HEK293 (cell line): Measurements from ENCODE around the gene CYRIA.

Source experiments
- BCL11A ChIP-seq: fragments of 450-650 bp; formaldehyde crosslinking; IDR thresholded peaks from 2 replicates; pipeline ENCODE4 v1.5.1; 2016; ENCODE audit warnings: low read depth, missing biosample characterization, missing genetic modification characterization
- OVOL3 ChIP-seq: fragments of 450-650 bp; formaldehyde crosslinking; IDR thresholded peaks from 2 replicates; pipeline ENCODE4 v1.5.1; 2016; ENCODE audit warnings: missing biosample characterization, missing genetic modification characterization
- YY1 ChIP-seq: fragments of 450-650 bp; formaldehyde crosslinking; IDR thresholded peaks from 2 replicates; pipeline ENCODE4 v1.5.1; 2018; ENCODE audit warnings: missing biosample characterization, missing genetic modification characterization
- ZNF138 ChIP-seq: fragments of 450-650 bp; formaldehyde crosslinking; IDR thresholded peaks from 2 replicates; pipeline ENCODE4 v1.5.1; 2016; ENCODE audit warnings: missing biosample characterization, missing genetic modification characterization, borderline replicate concordance
- ZNF24 ChIP-seq: fragments of 450-650 bp; formaldehyde crosslinking; IDR thresholded peaks from 2 replicates; pipeline ENCODE4 v1.5.1; 2016; ENCODE audit warnings: missing biosample characterization, missing genetic modification characterization
- ZNF292 ChIP-seq: fragments of 450-650 bp; formaldehyde crosslinking; IDR thresholded peaks from 2 replicates; pipeline ENCODE4 v1.5.1; 2016; ENCODE audit warnings: low read depth, missing biosample characterization, missing genetic modification characterization, borderline replicate concordance
- ZNF548 ChIP-seq: fragments of 450-650 bp; formaldehyde crosslinking; IDR thresholded peaks from 2 replicates; pipeline ENCODE4 v1.5.1; 2016; ENCODE audit warnings: missing biosample characterization, missing genetic modification characterization
- ZNF555 ChIP-seq: fragments of 450-650 bp; formaldehyde crosslinking; conservative IDR thresholded peaks from 2 replicates; pipeline ENCODE4 v1.5.1; 2017; ENCODE audit warnings: missing biosample characterization, mild to moderate bottlenecking, missing genetic modification characterization, inconsistent platforms
- ZNF670 ChIP-seq: fragments of 450-650 bp; formaldehyde crosslinking; IDR thresholded peaks from 2 replicates; pipeline ENCODE4 v1.5.1; 2016; ENCODE audit warnings: missing biosample characterization, missing genetic modification characterization, low read depth
- TF ChIP-seq, protein P1 (sequence below): fragments of 450-650 bp; formaldehyde crosslinking; IDR thresholded peaks from 2 replicates; pipeline ENCODE4 v1.5.1; 2016; ENCODE audit warnings: missing biosample characterization, missing genetic modification characterization
- TF ChIP-seq, protein P2 (sequence below): fragments of 450-650 bp; formaldehyde crosslinking; IDR thresholded peaks from 2 replicates; pipeline ENCODE4 v1.5.1; 2017; ENCODE audit warnings: missing biosample characterization, missing genetic modification characterization
- TF ChIP-seq, protein P3 (sequence below): fragments of 450-650 bp; formaldehyde crosslinking; IDR thresholded peaks from 2 replicates; pipeline ENCODE4 v1.5.1; 2016; ENCODE audit warnings: missing biosample characterization, missing genetic modification characterization

DNA sequence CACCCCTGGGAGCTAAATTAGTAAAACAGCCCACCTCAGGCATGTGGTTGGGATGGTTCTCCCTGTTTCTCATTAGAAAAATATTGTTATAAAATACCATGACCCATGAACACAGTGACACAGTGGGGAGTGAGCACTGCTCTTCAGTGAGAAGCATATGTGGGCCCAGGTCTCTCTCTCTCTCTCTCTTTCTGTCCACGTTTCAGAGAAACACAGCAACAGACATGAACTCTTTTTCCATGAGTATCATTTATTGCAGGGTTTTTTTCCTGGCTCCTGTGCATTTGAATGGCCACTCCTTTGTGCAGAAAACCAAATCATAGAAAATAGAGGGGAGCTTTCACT lies 41.2 kb downstream of the CYRIA start:
- TF ChIP-seq, protein P1, sequence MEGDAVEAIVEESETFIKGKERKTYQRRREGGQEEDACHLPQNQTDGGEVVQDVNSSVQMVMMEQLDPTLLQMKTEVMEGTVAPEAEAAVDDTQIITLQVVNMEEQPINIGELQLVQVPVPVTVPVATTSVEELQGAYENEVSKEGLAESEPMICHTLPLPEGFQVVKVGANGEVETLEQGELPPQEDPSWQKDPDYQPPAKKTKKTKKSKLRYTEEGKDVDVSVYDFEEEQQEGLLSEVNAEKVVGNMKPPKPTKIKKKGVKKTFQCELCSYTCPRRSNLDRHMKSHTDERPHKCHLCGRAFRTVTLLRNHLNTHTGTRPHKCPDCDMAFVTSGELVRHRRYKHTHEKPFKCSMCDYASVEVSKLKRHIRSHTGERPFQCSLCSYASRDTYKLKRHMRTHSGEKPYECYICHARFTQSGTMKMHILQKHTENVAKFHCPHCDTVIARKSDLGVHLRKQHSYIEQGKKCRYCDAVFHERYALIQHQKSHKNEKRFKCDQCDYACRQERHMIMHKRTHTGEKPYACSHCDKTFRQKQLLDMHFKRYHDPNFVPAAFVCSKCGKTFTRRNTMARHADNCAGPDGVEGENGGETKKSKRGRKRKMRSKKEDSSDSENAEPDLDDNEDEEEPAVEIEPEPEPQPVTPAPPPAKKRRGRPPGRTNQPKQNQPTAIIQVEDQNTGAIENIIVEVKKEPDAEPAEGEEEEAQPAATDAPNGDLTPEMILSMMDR (tag by site-specific recombination), result no peak
- TF ChIP-seq YY1 (tag by site-specific recombination) (no peak), OVOL3 (tag by site-specific recombination) (no peak), ZNF555 (tag by site-specific recombination) (no peak), ZNF138 (tag by site-specific recombination) (no peak), BCL11A (tag by site-specific recombination) (no peak), ZNF24 (tag by site-specific recombination) (no peak), ZNF548 (tag by site-specific recombination) (no peak), ZNF292 (tag by site-specific recombination) (no peak), ZNF670 (no peak)
- TF ChIP-seq, protein P2, sequence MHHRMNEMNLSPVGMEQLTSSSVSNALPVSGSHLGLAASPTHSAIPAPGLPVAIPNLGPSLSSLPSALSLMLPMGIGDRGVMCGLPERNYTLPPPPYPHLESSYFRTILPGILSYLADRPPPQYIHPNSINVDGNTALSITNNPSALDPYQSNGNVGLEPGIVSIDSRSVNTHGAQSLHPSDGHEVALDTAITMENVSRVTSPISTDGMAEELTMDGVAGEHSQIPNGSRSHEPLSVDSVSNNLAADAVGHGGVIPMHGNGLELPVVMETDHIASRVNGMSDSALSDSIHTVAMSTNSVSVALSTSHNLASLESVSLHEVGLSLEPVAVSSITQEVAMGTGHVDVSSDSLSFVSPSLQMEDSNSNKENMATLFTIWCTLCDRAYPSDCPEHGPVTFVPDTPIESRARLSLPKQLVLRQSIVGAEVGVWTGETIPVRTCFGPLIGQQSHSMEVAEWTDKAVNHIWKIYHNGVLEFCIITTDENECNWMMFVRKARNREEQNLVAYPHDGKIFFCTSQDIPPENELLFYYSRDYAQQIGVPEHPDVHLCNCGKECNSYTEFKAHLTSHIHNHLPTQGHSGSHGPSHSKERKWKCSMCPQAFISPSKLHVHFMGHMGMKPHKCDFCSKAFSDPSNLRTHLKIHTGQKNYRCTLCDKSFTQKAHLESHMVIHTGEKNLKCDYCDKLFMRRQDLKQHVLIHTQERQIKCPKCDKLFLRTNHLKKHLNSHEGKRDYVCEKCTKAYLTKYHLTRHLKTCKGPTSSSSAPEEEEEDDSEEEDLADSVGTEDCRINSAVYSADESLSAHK (tag by site-specific recombination), result no peak
- TF ChIP-seq, protein P3, sequence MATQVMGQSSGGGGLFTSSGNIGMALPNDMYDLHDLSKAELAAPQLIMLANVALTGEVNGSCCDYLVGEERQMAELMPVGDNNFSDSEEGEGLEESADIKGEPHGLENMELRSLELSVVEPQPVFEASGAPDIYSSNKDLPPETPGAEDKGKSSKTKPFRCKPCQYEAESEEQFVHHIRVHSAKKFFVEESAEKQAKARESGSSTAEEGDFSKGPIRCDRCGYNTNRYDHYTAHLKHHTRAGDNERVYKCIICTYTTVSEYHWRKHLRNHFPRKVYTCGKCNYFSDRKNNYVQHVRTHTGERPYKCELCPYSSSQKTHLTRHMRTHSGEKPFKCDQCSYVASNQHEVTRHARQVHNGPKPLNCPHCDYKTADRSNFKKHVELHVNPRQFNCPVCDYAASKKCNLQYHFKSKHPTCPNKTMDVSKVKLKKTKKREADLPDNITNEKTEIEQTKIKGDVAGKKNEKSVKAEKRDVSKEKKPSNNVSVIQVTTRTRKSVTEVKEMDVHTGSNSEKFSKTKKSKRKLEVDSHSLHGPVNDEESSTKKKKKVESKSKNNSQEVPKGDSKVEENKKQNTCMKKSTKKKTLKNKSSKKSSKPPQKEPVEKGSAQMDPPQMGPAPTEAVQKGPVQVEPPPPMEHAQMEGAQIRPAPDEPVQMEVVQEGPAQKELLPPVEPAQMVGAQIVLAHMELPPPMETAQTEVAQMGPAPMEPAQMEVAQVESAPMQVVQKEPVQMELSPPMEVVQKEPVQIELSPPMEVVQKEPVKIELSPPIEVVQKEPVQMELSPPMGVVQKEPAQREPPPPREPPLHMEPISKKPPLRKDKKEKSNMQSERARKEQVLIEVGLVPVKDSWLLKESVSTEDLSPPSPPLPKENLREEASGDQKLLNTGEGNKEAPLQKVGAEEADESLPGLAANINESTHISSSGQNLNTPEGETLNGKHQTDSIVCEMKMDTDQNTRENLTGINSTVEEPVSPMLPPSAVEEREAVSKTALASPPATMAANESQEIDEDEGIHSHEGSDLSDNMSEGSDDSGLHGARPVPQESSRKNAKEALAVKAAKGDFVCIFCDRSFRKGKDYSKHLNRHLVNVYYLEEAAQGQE (tag by site-specific recombination), result no peak
